Measurements from ENCODE around the gene BNC2. TPM values are rescaled to one million over a fixed set of nuclear protein-coding genes. Genes with fewer than 3 reads are reported as not detected.

Gene BNC2
- total RNA-seq, 2 donors from 2014 or later: not detected

- Mint-ChIP-seq H3K36me3 (ENCODE audit: low read depth) (no peaks in the 10 kb centered on the region), H3K4me1 (no peaks in the 10 kb centered on the region), H3K27ac (no peak overlapping the region), H3K27me3 (no peaks in the 10 kb centered on the region), H3K4me3 (no peak overlapping the region)
- ATAC-seq (no peak), DNase-seq (no peak)
- no peaks in the 10 kb centered on the region for H3K9me3 ChIP-seq (ENCODE audit: control insufficient read depth, low read length, poor library complexity, severe bottlenecking)
These were observed 82.7 kb downstream of the BNC2 start for GRCh38 chr9:16787724-16788123.

- no peaks in the 10 kb centered on the region for H3K4me1 Mint-ChIP-seq
- no peak overlapping the region for H3K27ac Mint-ChIP-seq
- ATAC-seq: no peak
- H3K36me3 Mint-ChIP-seq (ENCODE audit: low read depth): no peaks in the 10 kb centered on the region
- H3K4me3 Mint-ChIP-seq: no peak overlapping the region
- H3K27me3 Mint-ChIP-seq: no peaks in the 10 kb centered on the region
- DNase-seq: no peak
- H3K9me3 ChIP-seq (ENCODE audit: control insufficient read depth, low read length, poor library complexity, severe bottlenecking): no peaks in the 10 kb centered on the region
These were observed 86.5 kb downstream of the BNC2 start for GRCh38 chr9:16784002-16784401.

GRCh38 chr9:16782490-16782889, 88.0 kb downstream of the BNC2 start:
- Mint-ChIP-seq H3K36me3 (ENCODE audit: low read depth) (no peaks in the 10 kb centered on the region), H3K27me3 (no peaks in the 10 kb centered on the region), H3K4me1 (no peaks in the 10 kb centered on the region), H3K27ac (no peak overlapping the region), H3K4me3 (no peak overlapping the region)
- no peaks in the 10 kb centered on the region for H3K9me3 ChIP-seq (ENCODE audit: control insufficient read depth, low read length, poor library complexity, severe bottlenecking)
- DNase-seq: no peak
- no peak for ATAC-seq

- no peak for ATAC-seq
- H3K27me3 Mint-ChIP-seq: no peaks in the 10 kb centered on the region
- DNase-seq: no peak
- no peak overlapping the region for H3K27ac Mint-ChIP-seq
- no peaks in the 10 kb centered on the region for H3K4me1 Mint-ChIP-seq
- no peaks in the 10 kb centered on the region for H3K36me3 Mint-ChIP-seq (ENCODE audit: low read depth)
- H3K9me3 ChIP-seq (ENCODE audit: control insufficient read depth, low read length, poor library complexity, severe bottlenecking): peaks cover 2% of the 10 kb centered on the region
- H3K4me3 Mint-ChIP-seq: no peak overlapping the region
These were observed 95.1 kb downstream of the BNC2 start for GRCh38 chr9:16775330-16775729.

GRCh38 chr9:16773617-16774016, 96.9 kb downstream of the BNC2 start:
- Mint-ChIP-seq H3K27me3 (no peaks in the 10 kb centered on the region), H3K4me1 (no peaks in the 10 kb centered on the region), H3K27ac (no peak overlapping the region), H3K4me3 (no peak overlapping the region), H3K36me3 (ENCODE audit: low read depth) (no peaks in the 10 kb centered on the region)
- ATAC-seq (no peak), DNase-seq (no peak)
- peaks cover 2% of the 10 kb centered on the region for H3K9me3 ChIP-seq (ENCODE audit: control insufficient read depth, low read length, poor library complexity, severe bottlenecking)

- H3K27ac Mint-ChIP-seq: no peak overlapping the region
- no peak for ATAC-seq
- H3K4me1 Mint-ChIP-seq: no peaks in the 10 kb centered on the region
- no peak overlapping the region for H3K4me3 Mint-ChIP-seq
- no peaks in the 10 kb centered on the region for H3K27me3 Mint-ChIP-seq
- peaks cover 2% of the 10 kb centered on the region for H3K9me3 ChIP-seq (ENCODE audit: control insufficient read depth, low read length, poor library complexity, severe bottlenecking)
- DNase-seq: no peak
- H3K36me3 Mint-ChIP-seq (ENCODE audit: low read depth): no peaks in the 10 kb centered on the region
These were observed 97.4 kb downstream of the BNC2 start for GRCh38 chr9:16773116-16773515.

GRCh38 chr9:16771356-16771755, 99.1 kb downstream of the BNC2 start:
- peaks cover 2% of the 10 kb centered on the region for H3K9me3 ChIP-seq (ENCODE audit: control insufficient read depth, low read length, poor library complexity, severe bottlenecking)
- no peak overlapping the region for H3K27ac Mint-ChIP-seq
- H3K4me1 Mint-ChIP-seq: no peaks in the 10 kb centered on the region
- no peaks in the 10 kb centered on the region for H3K36me3 Mint-ChIP-seq (ENCODE audit: low read depth)
- DNase-seq (no peak), ATAC-seq (no peak)
- H3K4me3 Mint-ChIP-seq: no peak overlapping the region
- H3K27me3 Mint-ChIP-seq: no peaks in the 10 kb centered on the region

- no peak overlapping the region for H3K4me3 Mint-ChIP-seq
- H3K27me3 Mint-ChIP-seq: no peaks in the 10 kb centered on the region
- no peaks in the 10 kb centered on the region for H3K36me3 Mint-ChIP-seq (ENCODE audit: low read depth)
- ATAC-seq (no peak), DNase-seq (no peak)
- H3K4me1 Mint-ChIP-seq: no peaks in the 10 kb centered on the region
- no peak overlapping the region for H3K27ac Mint-ChIP-seq
- peaks cover 2% of the 10 kb centered on the region for H3K9me3 ChIP-seq (ENCODE audit: control insufficient read depth, low read length, poor library complexity, severe bottlenecking)
These were observed 101.2 kb downstream of the BNC2 start for GRCh38 chr9:16769291-16769690.

GRCh38 chr9:16768816-16769215, 101.7 kb downstream of the BNC2 start:
- DNase-seq: no peak
- H3K36me3 Mint-ChIP-seq (ENCODE audit: low read depth): no peaks in the 10 kb centered on the region
- no peak overlapping the region for H3K4me3 Mint-ChIP-seq
- ATAC-seq: no peak
- peaks cover 2% of the 10 kb centered on the region for H3K9me3 ChIP-seq (ENCODE audit: control insufficient read depth, low read length, poor library complexity, severe bottlenecking)
- no peaks in the 10 kb centered on the region for H3K27me3 Mint-ChIP-seq
- H3K27ac Mint-ChIP-seq: no peak overlapping the region
- no peaks in the 10 kb centered on the region for H3K4me1 Mint-ChIP-seq

GRCh38 chr9:16767366-16767765, 103.1 kb downstream of the BNC2 start:
- no peaks in the 10 kb centered on the region for H3K27me3 Mint-ChIP-seq
- no peak overlapping the region for H3K27ac Mint-ChIP-seq
- H3K4me1 Mint-ChIP-seq: no peaks in the 10 kb centered on the region
- H3K9me3 ChIP-seq (ENCODE audit: control insufficient read depth, low read length, poor library complexity, severe bottlenecking): no peaks in the 10 kb centered on the region
- no peaks in the 10 kb centered on the region for H3K36me3 Mint-ChIP-seq (ENCODE audit: low read depth)
- no peak overlapping the region for H3K4me3 Mint-ChIP-seq
- DNase-seq: no peak
- no peak for ATAC-seq

- Mint-ChIP-seq H3K27me3 (no peaks in the 10 kb centered on the region), H3K27ac (no peak overlapping the region), H3K4me3 (no peak overlapping the region), H3K36me3 (ENCODE audit: low read depth) (no peaks in the 10 kb centered on the region), H3K4me1 (no peaks in the 10 kb centered on the region)
- DNase-seq: no peak
- no peak for ATAC-seq
- no peaks in the 10 kb centered on the region for H3K9me3 ChIP-seq (ENCODE audit: control insufficient read depth, low read length, poor library complexity, severe bottlenecking)
These were observed 106.5 kb downstream of the BNC2 start for GRCh38 chr9:16763946-16764345.

- Mint-ChIP-seq H3K4me3 (no peak overlapping the region), H3K36me3 (ENCODE audit: low read depth) (no peaks in the 10 kb centered on the region), H3K27me3 (no peaks in the 10 kb centered on the region), H3K4me1 (no peaks in the 10 kb centered on the region), H3K27ac (no peak overlapping the region)
- ATAC-seq (no peak), DNase-seq (no peak)
- H3K9me3 ChIP-seq (ENCODE audit: control insufficient read depth, low read length, poor library complexity, severe bottlenecking): peaks cover under 1% of the 10 kb centered on the region
These were observed 114.9 kb downstream of the BNC2 start for GRCh38 chr9:16755467-16756160.

- no peak for ATAC-seq
These were observed 115.8 kb downstream of the BNC2 start for GRCh38 chr9:16754662-16755061.

GRCh38 chr9:16753256-16753655, 117.2 kb downstream of the BNC2 start:
- Mint-ChIP-seq H3K27ac (no peak overlapping the region), H3K27me3 (no peaks in the 10 kb centered on the region), H3K4me1 (no peaks in the 10 kb centered on the region), H3K4me3 (no peak overlapping the region), H3K36me3 (ENCODE audit: low read depth) (no peaks in the 10 kb centered on the region)
- ATAC-seq: no peak
- H3K9me3 ChIP-seq (ENCODE audit: control insufficient read depth, low read length, poor library complexity, severe bottlenecking): peaks cover 2% of the 10 kb centered on the region
- no peak for DNase-seq

More at GRCh38 chr9:16754662-16755061, 115.8 kb downstream of the BNC2 start:
- DNase-seq: no peak
- peaks cover 2% of the 10 kb centered on the region for H3K9me3 ChIP-seq (ENCODE audit: control insufficient read depth, low read length, poor library complexity, severe bottlenecking)
- no peak overlapping the region for H3K4me3 Mint-ChIP-seq
- no peaks in the 10 kb centered on the region for H3K27me3 Mint-ChIP-seq
- H3K4me1 Mint-ChIP-seq: no peaks in the 10 kb centered on the region
- H3K27ac Mint-ChIP-seq: no peak overlapping the region
- no peaks in the 10 kb centered on the region for H3K36me3 Mint-ChIP-seq (ENCODE audit: low read depth)

Measured in T-helper 17 cell (primary cell).